IMR-90 (cell line): Measurements from ENCODE around the gene MED12L. TPM values are rescaled to one million over a fixed set of nuclear protein-coding genes. Genes with fewer than 3 reads are reported as not detected.

ENCODE experiments used
- ATAC-seq: fragments of 200-7000 bp; cut with Tn5 transposase; 2 replicates; pipeline ENCODE4 v1.9.1; 2020; ENCODE audit warnings: low read depth, mild to moderate bottlenecking, moderate library complexity
- BruUV-seq: library from RNA; stranded (reverse); fragments of 400-500 nt; replicated peaks from 2 replicates; lab custom pipeline; 2021; lab: Mats Ljungman, UMichigan
- CTCF ChIA-PET: fragments of 300-600 bp; formaldehyde crosslinking; extraction: SDS; loops from one replicate; lab custom pipeline; 2021; ENCODE audit warnings: antibody characterized with exemption; lab: Yijun Ruan, JAX
- POLR2A ChIA-PET: fragments of 300-600 bp; sonication (Branson Sonifier 250); formaldehyde crosslinking; loops from one replicate; lab custom pipeline; 2022; ENCODE audit warnings: antibody characterized with exemption; ENCODE audit not compliant: unreplicated experiment; lab: Charles Lee
- DNase-seq: peaks from one replicate; pipeline ENCODE4 v3.0.0; 2013
- H2AFZ ChIP-seq: replicated peaks from 2 replicates; pipeline ENCODE3; 2013; ENCODE audit warnings: low read length, mild to moderate bottlenecking; ENCODE audit not compliant: poor library complexity
- H2AK5ac ChIP-seq: 2 replicates; pipeline ENCODE4 v1.6.1; 2013; ENCODE audit warnings: low read depth, low read length, inconsistent platforms
- H2AK9ac ChIP-seq: replicated peaks from 2 replicates; pipeline ENCODE3; 2013; ENCODE audit warnings: mild to moderate bottlenecking, low read depth, low read length, moderate library complexity; ENCODE audit not compliant: poor library complexity
- H2BK120ac ChIP-seq: 2 replicates; pipeline ENCODE4 v1.6.1; 2013; ENCODE audit warnings: low read depth, low read length, inconsistent platforms
- H2BK15ac ChIP-seq: 3 replicates; pipeline ENCODE4 v1.6.1; 2013; ENCODE audit warnings: low read depth, low read length, inconsistent platforms
- H2BK20ac ChIP-seq: 2 replicates; pipeline ENCODE4 v1.6.1; 2013; ENCODE audit warnings: low read depth, mild to moderate bottlenecking, inconsistent platforms, low read length, moderate library complexity
- H2BK5ac ChIP-seq: 2 replicates; pipeline ENCODE4 v1.6.1; 2013; ENCODE audit warnings: mild to moderate bottlenecking, low read depth, low read length, inconsistent platforms; ENCODE audit not compliant: poor library complexity, severe bottlenecking
- H3K14ac ChIP-seq: replicated peaks from 2 replicates; pipeline ENCODE4 v1.6.1; 2013; ENCODE audit warnings: low read depth, low read length, inconsistent platforms
- H3K18ac ChIP-seq: 2 replicates; pipeline ENCODE4 v1.6.1; 2013; ENCODE audit warnings: low read depth, low read length, control low read depth
- H3K23ac ChIP-seq: 2 replicates; pipeline ENCODE4 v1.6.1; 2013; ENCODE audit warnings: low read depth, low read length, inconsistent platforms
- H3K27ac ChIP-seq: 2 replicates; pipeline ENCODE4 v1.5.1; 2013; ENCODE audit warnings: mild to moderate bottlenecking, control low read depth, low read length; ENCODE audit not compliant: insufficient read depth
- H3K27me3 ChIP-seq: 2 replicates; pipeline ENCODE4 v1.6.1; 2013; ENCODE audit warnings: low read length; ENCODE audit not compliant: control insufficient read depth, insufficient read depth
- H3K36me3 ChIP-seq: 2 replicates; pipeline ENCODE4 v1.6.1; 2013; ENCODE audit warnings: low read length, mixed read lengths; ENCODE audit not compliant: control insufficient read depth, insufficient read depth
- H3K4ac ChIP-seq: 2 replicates; pipeline ENCODE4 v1.6.1; 2013; ENCODE audit warnings: low read depth, low read length, inconsistent platforms
- H3K4me1 ChIP-seq: 2 replicates; pipeline ENCODE4 v1.6.1; 2013; ENCODE audit warnings: low read length, mixed read lengths; ENCODE audit not compliant: control insufficient read depth, insufficient read depth
- H3K4me2 ChIP-seq: 2 replicates; pipeline ENCODE4 v1.6.1; 2013; ENCODE audit warnings: low read depth, mild to moderate bottlenecking, control low read depth, low read length, moderate library complexity
- H3K4me3 ChIP-seq: 2 replicates; pipeline ENCODE4 v1.5.1; 2013; ENCODE audit warnings: low read depth, mild to moderate bottlenecking, control low read depth, low read length, moderate library complexity; ENCODE audit not compliant: insufficient read depth
- H3K56ac ChIP-seq: 2 replicates; pipeline ENCODE4 v1.6.1; 2013; ENCODE audit warnings: low read length, inconsistent platforms; ENCODE audit not compliant: insufficient read depth; ENCODE audit errors: extremely low read depth
- H3K79me1 ChIP-seq, 2 experiments: 2 replicates each; pipeline ENCODE4 v1.6.1; 2013; ENCODE audit warnings: low read length in 2 of 2, inconsistent platforms in 1 of 2, low read depth in 1 of 2
- H3K9ac ChIP-seq: 2 replicates; pipeline ENCODE4 v1.6.1; 2013; ENCODE audit warnings: low read depth, low read length, control low read depth
- H3K9me1 ChIP-seq: 2 replicates; pipeline ENCODE4 v1.6.1; 2013; ENCODE audit warnings: low read length, inconsistent platforms; ENCODE audit not compliant: insufficient read depth
- H3K9me3 ChIP-seq: 2 replicates; pipeline ENCODE4 v1.6.1; 2013; ENCODE audit warnings: low read length; ENCODE audit not compliant: control insufficient read depth, insufficient read depth
- H4K20me1 ChIP-seq: 2 replicates; pipeline ENCODE4 v1.6.1; 2013; ENCODE audit warnings: low read length, inconsistent platforms; ENCODE audit not compliant: insufficient read depth
- H4K5ac ChIP-seq: 2 replicates; pipeline ENCODE4 v1.6.1; 2013; ENCODE audit warnings: mild to moderate bottlenecking, low read depth, low read length, control low read depth
- H4K8ac ChIP-seq, 2 experiments: 2 replicates each; pipeline ENCODE4 v1.6.1; 2013; ENCODE audit warnings: low read depth in 2 of 2, low read length in 2 of 2, control low read depth in 1 of 2, inconsistent platforms in 1 of 2
- H4K91ac ChIP-seq: 2 replicates; pipeline ENCODE4 v1.6.1; 2013; ENCODE audit warnings: low read depth, low read length, inconsistent platforms; ENCODE audit not compliant: insufficient read depth
- ELK1 ChIP-seq: fragments of 150-350 bp; IDR thresholded peaks from 2 replicates; pipeline ENCODE4 v1.6.1; 2016; ENCODE audit warnings: low read depth, mild to moderate bottlenecking, low read length, moderate library complexity, borderline replicate concordance
- FOS ChIP-seq: fragments of 150-350 bp; IDR thresholded peaks from 2 replicates; pipeline ENCODE4 v1.6.1; 2016; ENCODE audit warnings: low read depth, low read length
- RAD21 ChIP-seq: IDR thresholded peaks from 2 replicates; pipeline ENCODE4 v1.6.1; 2012; ENCODE audit warnings: low read length, improper control_type of control experiment
- RFX5 ChIP-seq: IDR thresholded peaks from 2 replicates; pipeline ENCODE4 v1.8.0; 2012; ENCODE audit warnings: low read depth, mild to moderate bottlenecking, low read length, moderate library complexity
- WGBS, 2 experiments: methylation state at CpG; one replicate each; pipeline versions ENCODE4 v1.1.5 to v1.1.7; 2013; ENCODE audit warnings: missing lambda C conversion rate in 2 of 2; ENCODE audit not compliant: insufficient read length in 1 of 2; ENCODE audit errors: extremely low coverage in 2 of 2; 5-methylcytosine and 5-hydroxymethylcytosine counted together
- dilution Hi-C: fragments of 300-500 bp; cut with HindIII; formaldehyde crosslinking; loops from one replicate; pipeline ENCODE4 v1.14.3; 2018; ENCODE audit warnings: low sequenced_read_pairs; ENCODE audit not compliant: unreplicated experiment
- in situ Hi-C: fragments of 300-500 bp; cut with MboI; formaldehyde crosslinking; loops from 3 replicates; pipeline ENCODE4 v1.14.3; 2019; ENCODE audit warnings: low sequenced_read_pairs, inconsistent platforms, mixed read lengths
- intact Hi-C: fragments of 100-400 bp; cut with micrococcal nuclease; formaldehyde crosslinking; loops from 2 replicates; pipeline ENCODE4 v1.10.0; 2022
- polyA plus RNA-seq, 3 experiments: library from polyadenylated mRNA; depleted of rRNA; stranded (reverse); fragments of >200 nt; gene quantifications; 2 replicates each; pipeline ENCODE4 v1.2.3, GENCODE V29; 2012; ENCODE audit warnings: low replicate concordance in 1 of 3
- total RNA-seq: library from RNA; depleted of rRNA; stranded (reverse); fragments of >200 nt; gene quantifications from 2 replicates; pipeline ENCODE4 v1.2.3, GENCODE V29; 2012

The MED12L gene
- total and polyA plus RNA-seq, 2 of the 4 experiments (the other 2 are of a cell fraction), result 0.05 to 0.18 TPM

- Histone ChIP-seq H3K27ac (no peak overlapping the region), H4K20me1 (no peaks in the 10 kb centered on the region), H2AFZ (no peak overlapping the region), H3K4me2 (no peak overlapping the region), H3K56ac (no peak overlapping the region), H3K27me3 (peaks cover 4% of the 10 kb centered on the region), H3K36me3 (no peaks in the 10 kb centered on the region), H2BK15ac (no peak overlapping the region), H2BK120ac (no peak overlapping the region), H3K4me3 (no peak overlapping the region), H3K9me3 (no peaks in the 10 kb centered on the region), H3K18ac (no peak overlapping the region), H2BK20ac (no peak overlapping the region), H3K23ac (no peak overlapping the region), H3K4ac (no peak overlapping the region), H3K4me1 (no peaks in the 10 kb centered on the region), H2AK5ac (no peak overlapping the region), H2AK9ac (no peak overlapping the region), H3K9ac (no peak overlapping the region), H4K5ac (no peak overlapping the region), H4K8ac (no peak overlapping the region), H3K9me1 (no peaks in the 10 kb centered on the region), H4K91ac (no peak overlapping the region), H3K79me1 (no peaks in the 10 kb centered on the region), H2BK5ac (no peak overlapping the region), H3K14ac (no peak overlapping the region)
- DNase-seq, result no peak
- dilution Hi-C loops, result no loop called here
- intact Hi-C loops, result no loop called here
- CTCF ChIA-PET, result no interaction called here
- no CpG with 5 or more reads among the region's 1 CpG for WGBS, 2 experiments
- TF ChIP-seq RAD21, result no peak
- no peak for TF ChIP-seq RFX5
- TF ChIP-seq ELK1, result no peak
- TF ChIP-seq FOS, result no peak
- BruUV-seq, result no TSS peak
- no peak for ATAC-seq
- in situ Hi-C loops, result no loop called here
- POLR2A ChIA-PET, result no interaction called here
These were observed 22.9 kb upstream of the MED12L start for GRCh38 chr3:151062611-151063010.
